ENCODE results near the gene KCTD20.

KCTD20 gene

GRCh38 chr6:36501686-36502085 is 58.9 kb downstream of the KCTD20 start:
- Histone ChIP-seq H3K27me3 (ENCODE audit: low read depth, low read length) (no peaks in the 10 kb centered on the region), H2AFZ (ENCODE audit: low read depth, low read length) (no peak overlapping the region), H3K4me1 (ENCODE audit: low read length) (no peaks in the 10 kb centered on the region), H3K79me2 (ENCODE audit: low read length) (no peaks in the 10 kb centered on the region), H3K9ac (ENCODE audit: low read length) (no peak overlapping the region), H4K20me1 (ENCODE audit: insufficient read depth, low read length) (no peaks in the 10 kb centered on the region), H3K4me3 (ENCODE audit: low read length) (no peak overlapping the region), H3K36me3 (replicated peaks; ENCODE audit: low read depth, low read length) (peaks cover under 1% of the 10 kb centered on the region), H3K4me2 (ENCODE audit: low read length) (no peak overlapping the region), H3K27ac (ENCODE audit: low read length) (no peak overlapping the region), H3K9me3 (ENCODE audit: insufficient read depth, low read length) (no peaks in the 10 kb centered on the region)
- TF ChIP-seq EZH2phosphoT487 (IDR thresholded peaks at IDR 0.05; ENCODE audit: low read depth) (no peak), CTCF (IDR thresholded peaks at IDR 0.05; ENCODE audit: low read depth, low read length) (no peak)

DNA sequence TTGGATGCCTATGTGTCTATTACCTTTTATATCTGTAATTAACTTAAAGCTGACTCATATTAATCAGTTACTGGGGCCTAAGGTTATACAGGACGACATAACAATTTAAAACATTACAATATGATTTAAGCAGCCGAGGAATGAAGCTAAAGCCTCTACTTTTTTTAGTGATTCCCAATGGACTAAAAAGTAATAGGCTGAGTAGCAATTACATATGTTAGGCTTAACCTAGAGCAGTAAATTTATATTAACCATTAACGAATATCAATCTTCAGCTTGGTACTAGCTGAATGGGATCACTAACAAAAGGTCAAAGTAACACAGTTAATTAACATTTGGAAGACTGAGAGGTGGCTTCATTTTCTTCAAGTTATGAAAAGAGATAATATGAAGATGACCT is 61.4 kb downstream of the KCTD20 start:
- TF ChIP-seq CTCF (IDR thresholded peaks at IDR 0.05; ENCODE audit: low read depth, low read length): no peak
- TF ChIP-seq EZH2phosphoT487 (IDR thresholded peaks at IDR 0.05; ENCODE audit: low read depth): no peak
- Histone ChIP-seq H3K4me3 (ENCODE audit: low read length) (no peak overlapping the region), H3K4me1 (ENCODE audit: low read length) (no peaks in the 10 kb centered on the region), H3K27me3 (ENCODE audit: low read depth, low read length) (no peaks in the 10 kb centered on the region), H2AFZ (ENCODE audit: low read depth, low read length) (no peak overlapping the region), H3K9me3 (ENCODE audit: insufficient read depth, low read length) (no peaks in the 10 kb centered on the region), H3K9ac (ENCODE audit: low read length) (no peak overlapping the region), H3K27ac (ENCODE audit: low read length) (no peak overlapping the region), H4K20me1 (ENCODE audit: insufficient read depth, low read length) (no peaks in the 10 kb centered on the region), H3K4me2 (ENCODE audit: low read length) (no peak overlapping the region), H3K36me3 (replicated peaks; ENCODE audit: low read depth, low read length) (no peaks in the 10 kb centered on the region), H3K79me2 (ENCODE audit: low read length) (no peaks in the 10 kb centered on the region)

GRCh38 chr6:36504982-36505381 is 62.2 kb downstream of the KCTD20 start:
- Histone ChIP-seq H3K9ac (ENCODE audit: low read length) (no peak overlapping the region), H3K36me3 (replicated peaks; ENCODE audit: low read depth, low read length) (peaks cover 7% of the 10 kb centered on the region), H4K20me1 (ENCODE audit: insufficient read depth, low read length) (no peaks in the 10 kb centered on the region), H3K79me2 (ENCODE audit: low read length) (no peaks in the 10 kb centered on the region), H3K4me3 (ENCODE audit: low read length) (no peak overlapping the region), H2AFZ (ENCODE audit: low read depth, low read length) (no peak overlapping the region), H3K27me3 (ENCODE audit: low read depth, low read length) (no peaks in the 10 kb centered on the region), H3K4me2 (ENCODE audit: low read length) (no peak overlapping the region), H3K27ac (ENCODE audit: low read length) (no peak overlapping the region), H3K4me1 (ENCODE audit: low read length) (no peaks in the 10 kb centered on the region), H3K9me3 (ENCODE audit: insufficient read depth, low read length) (no peaks in the 10 kb centered on the region)
- TF ChIP-seq CTCF (IDR thresholded peaks at IDR 0.05; ENCODE audit: low read depth, low read length): no peak
- no peak for TF ChIP-seq EZH2phosphoT487 (IDR thresholded peaks at IDR 0.05; ENCODE audit: low read depth)

DNA sequence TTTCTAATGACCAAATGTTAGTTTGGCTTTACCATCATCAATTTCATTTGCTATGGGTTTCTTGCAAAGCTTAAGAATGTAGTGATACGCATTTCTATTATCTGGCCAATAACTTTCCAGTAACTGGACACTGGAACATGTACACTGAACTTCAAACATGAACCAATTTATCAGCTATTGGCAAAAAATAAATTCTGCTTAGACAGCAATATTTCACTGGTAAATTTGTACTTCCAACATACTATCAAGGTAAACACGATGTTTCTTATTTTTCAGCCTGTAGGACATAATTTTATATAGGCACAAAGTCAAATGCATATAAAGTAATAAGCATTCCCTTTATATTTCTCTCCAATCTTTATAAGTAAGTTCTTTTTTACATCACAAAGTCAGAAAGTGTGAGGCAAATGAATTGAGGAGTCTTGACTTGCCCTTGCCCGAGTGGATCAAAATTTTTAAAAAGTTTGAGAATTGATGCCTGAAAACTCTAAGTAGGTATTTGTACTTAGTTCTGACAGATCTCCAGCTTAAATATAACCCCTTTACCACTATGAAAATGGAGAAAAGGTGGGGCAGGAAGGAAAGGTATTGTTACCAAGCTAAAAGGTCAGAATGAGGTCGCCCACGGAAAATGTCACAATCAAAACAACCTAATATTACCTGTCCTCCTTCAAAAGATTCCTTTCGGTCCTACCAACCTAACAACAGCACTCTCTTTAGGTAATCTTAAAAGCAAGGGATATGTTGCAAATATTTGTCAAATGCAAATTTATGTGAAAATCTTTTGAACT is 63.1 kb downstream of the KCTD20 start:
- H3K27ac ChIP-seq (ENCODE audit: low read length): no peak overlapping the region
- peaks cover 16% of the 10 kb centered on the region for H3K36me3 ChIP-seq (replicated peaks; ENCODE audit: low read depth, low read length)
- H2AFZ ChIP-seq (ENCODE audit: low read depth, low read length): no peak overlapping the region
- no peak overlapping the region for H3K4me2 ChIP-seq (ENCODE audit: low read length)
- TF ChIP-seq EZH2phosphoT487 (IDR thresholded peaks at IDR 0.05; ENCODE audit: low read depth) (no peak), CTCF (IDR thresholded peaks at IDR 0.05; ENCODE audit: low read depth, low read length) (no peak)
- no peak overlapping the region for H3K9ac ChIP-seq (ENCODE audit: low read length)
- no peaks in the 10 kb centered on the region for H3K4me1 ChIP-seq (ENCODE audit: low read length)
- H3K79me2 ChIP-seq (ENCODE audit: low read length): no peaks in the 10 kb centered on the region
- no peaks in the 10 kb centered on the region for H3K27me3 ChIP-seq (ENCODE audit: low read depth, low read length)
- no peak overlapping the region for H3K4me3 ChIP-seq (ENCODE audit: low read length)
- no peaks in the 10 kb centered on the region for H3K9me3 ChIP-seq (ENCODE audit: insufficient read depth, low read length)
- no peaks in the 10 kb centered on the region for H4K20me1 ChIP-seq (ENCODE audit: insufficient read depth, low read length)

Measured in OCI-LY3 (cell line).